ENCODE measurements around the gene NDUFC2.
"Not testable (repeated sequence)": the region's sequence is repeated elsewhere in the genome, so short reads cannot be mapped to it uniquely, and the experiment has no call there.

The NDUFC2 gene

GRCh38 chr11:78030429-78031325 is 49.0 kb downstream of the NDUFC2 start:
- no peak for DNase-seq (ENCODE audit: low read depth)

DNA sequence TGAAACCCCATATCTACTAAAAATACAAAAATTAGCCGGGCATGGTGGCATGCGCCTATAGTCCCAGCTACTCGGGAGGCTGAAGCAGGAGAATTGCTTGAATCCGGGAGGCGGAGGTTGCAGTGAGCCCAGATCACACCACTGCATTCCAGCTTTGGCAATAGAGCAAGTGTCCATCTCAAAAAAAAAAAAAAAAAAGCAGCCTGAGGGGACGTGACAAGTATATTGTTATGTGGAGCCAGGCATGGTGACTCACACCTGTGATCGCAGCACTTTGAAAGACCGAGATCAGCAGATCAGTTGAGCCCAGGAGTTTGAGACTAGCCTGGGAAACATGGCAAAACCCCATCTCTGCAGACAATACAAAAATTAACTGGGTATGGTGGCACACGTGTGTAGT is 51.2 kb downstream of the NDUFC2 start:
- not testable (repeated sequence) for DNase-seq (ENCODE audit: low read depth)

DNA sequence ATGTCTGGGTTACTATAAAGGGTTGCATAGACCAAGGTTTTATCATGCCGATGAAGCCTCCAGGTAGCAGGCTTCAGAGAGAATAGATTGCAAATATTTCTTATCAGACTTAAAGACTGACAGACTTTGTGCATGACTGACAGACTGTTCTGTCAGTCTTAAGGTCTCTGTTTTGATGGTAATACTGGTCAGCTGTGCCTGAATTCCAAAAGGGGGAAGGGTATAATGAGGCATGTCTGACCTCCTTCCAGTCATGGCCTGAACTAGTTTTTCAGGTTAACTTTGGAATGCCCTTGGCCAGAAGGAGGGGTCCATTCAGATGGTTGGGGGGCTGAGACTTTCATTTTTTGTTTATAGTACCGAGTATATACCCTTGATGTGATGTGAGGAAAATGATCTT is 51.9 kb downstream of the NDUFC2 start:
- no peak for DNase-seq (ENCODE audit: low read depth)

DNA sequence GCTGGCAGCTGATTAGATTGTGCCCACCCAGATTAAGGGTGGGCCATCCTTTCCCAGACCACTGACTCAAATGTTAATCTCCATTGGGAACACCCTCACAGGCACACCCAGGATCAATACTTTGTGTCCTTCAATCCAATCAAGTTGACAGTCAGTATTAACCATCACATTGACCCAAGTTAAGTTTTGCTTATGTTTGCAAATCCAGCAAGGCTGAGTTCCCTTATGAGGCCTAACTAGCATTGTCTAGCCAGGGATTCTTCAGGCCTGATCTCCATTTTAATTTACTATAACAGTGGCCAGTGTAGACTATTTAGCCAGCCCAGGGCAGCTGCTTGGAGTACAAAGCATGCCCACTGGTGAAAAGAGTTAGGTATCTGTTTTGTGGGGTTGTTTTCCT is 54.3 kb downstream of the NDUFC2 start:
- no peak for DNase-seq (ENCODE audit: low read depth)

DNA sequence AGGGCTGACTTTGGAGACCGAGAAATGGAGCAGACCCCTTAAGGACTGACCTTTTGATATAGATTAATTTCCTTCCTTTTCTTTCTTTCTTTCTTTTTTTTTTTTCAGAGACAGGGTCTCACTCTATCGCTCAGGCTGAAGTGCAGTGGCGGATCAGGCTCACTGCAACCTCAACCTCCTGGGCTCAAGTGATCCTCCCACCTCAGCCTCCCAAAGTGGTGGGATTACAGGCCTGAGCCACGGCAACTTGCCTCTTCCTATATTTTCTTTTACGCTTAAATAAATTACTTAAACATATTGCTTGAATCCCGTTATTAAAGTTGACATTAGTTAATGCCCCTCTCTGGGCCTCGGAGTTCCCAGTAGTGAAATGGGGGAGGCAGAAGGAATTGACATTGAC is 56.2 kb downstream of the NDUFC2 start:
- no peak for DNase-seq (ENCODE audit: low read depth)

DNA sequence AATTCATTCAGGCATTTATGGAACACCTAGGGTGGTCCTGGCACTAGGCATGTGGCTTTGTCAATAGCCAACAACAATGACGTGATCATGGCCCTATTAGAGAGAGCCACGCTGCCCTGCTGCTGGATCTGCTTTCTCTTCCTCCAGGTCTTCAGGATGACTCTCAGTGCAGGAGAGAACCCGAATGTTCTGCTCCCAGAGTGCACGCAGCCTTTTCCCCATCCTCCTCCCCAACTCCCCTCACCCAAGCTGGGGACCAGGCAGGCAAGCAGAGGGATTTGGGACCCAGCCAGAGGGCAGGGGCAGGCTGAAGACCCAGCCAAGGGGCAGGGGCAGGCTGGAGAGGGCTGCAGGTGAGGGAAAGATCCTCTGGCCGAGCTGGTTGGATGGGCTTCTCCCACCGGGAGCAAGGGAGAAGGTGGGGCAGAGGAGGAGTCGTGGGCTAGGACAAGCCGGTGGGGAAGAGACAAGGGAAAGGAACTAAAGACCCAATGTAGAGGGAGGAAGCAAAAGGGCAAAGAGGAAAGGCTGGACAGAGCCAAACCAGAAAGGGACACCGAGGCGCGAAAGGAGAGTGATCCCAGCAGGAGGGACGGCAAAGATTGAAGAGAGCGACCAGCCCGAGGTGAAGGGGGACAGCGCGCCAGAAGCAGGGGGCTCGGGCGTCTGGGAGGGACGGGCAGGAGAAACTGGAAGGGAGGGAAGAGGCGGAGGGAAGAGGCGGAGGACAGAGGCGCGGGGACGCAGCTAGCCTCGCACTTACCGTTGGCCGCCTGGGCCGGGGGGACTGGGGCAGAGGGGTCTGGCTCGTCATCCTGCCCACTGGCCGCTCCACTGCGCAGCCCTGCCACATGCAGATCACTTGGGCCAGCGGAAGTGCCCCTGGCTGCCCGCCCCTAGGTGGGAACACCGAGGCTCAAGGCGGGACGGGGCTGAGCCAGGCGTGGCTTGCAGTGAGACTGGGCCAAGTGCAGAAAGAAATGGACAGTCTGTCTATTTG is 57.0 kb downstream of the NDUFC2 start, which contains the start of gene KCTD14:
Gene KCTD14 (minus strand): TSS at position 880 of the 1,000 bp plus-strand sequence. CDS start 27 bp downstream, at position 853.
- DNase-seq (ENCODE audit: low read depth), result no peak

GRCh38 chr11:78021611-78022010 is 58.1 kb downstream of the NDUFC2 start:
- DNase-seq (ENCODE audit: low read depth), result no peak

DNA sequence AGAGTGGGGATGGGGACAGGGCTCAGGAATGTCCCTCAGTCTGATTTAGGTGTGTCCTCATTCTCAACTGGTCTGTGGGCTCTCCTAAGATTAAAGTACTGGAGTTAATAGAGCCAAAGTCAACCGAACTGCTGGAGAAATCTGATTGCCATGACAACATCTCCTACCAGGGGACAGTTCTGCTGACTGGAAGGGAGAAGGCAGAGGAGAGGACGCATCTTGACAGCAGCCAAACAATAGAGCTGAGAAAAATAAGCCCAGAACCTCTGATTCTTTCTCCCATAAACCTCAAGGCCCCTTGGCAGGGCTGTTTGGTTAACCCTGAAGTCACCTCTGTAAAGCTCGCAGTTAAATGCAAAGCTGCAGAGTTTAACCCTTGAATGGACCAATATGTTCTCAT is 59.4 kb downstream of the NDUFC2 start:
- DNase-seq (ENCODE audit: low read depth), result no peak

GRCh38 chr11:78019808-78020207 is 59.9 kb downstream of the NDUFC2 start:
- DNase-seq (ENCODE audit: low read depth), result no peak
